ENCODE results near the gene ADGRD1. TPM values are rescaled to one million over a fixed set of nuclear protein-coding genes. Genes with fewer than 3 reads are reported as not detected.

Gene ADGRD1
- total and polyA plus RNA-seq, 12 donors, result 0.87 to 6.0 (median 1.6) TPM

- Histone ChIP-seq H3K9me3 (replicated peaks in 1 of 3) (no peaks in the 10 kb centered on the region), H3K36me3 (replicated peaks in 1 of 2) (no peaks in the 10 kb centered on the region), H3K4me3 (no peak overlapping the region), H3K27me3 (no peaks in the 10 kb centered on the region), H3K27ac (no peak overlapping the region), H3K4me1 (replicated peaks in 1 of 2) (peaks cover 0 to 6% of the 10 kb centered on the region in 2 donors)
- peak; percentile 33 to 83 (median 64) for DNase-seq
- TF ChIP-seq CTCF (IDR thresholded peaks at IDR 0.05), result peak; percentile 50 to 75 (median 66)
- no peak for TF ChIP-seq POLR2A (IDR thresholded peaks at IDR 0.05)
- intact Hi-C loops (cut with DNase I), result loop anchor here in 1 of 2 donors (10.0 kb wide), 1 partner anchor 218 kb away; no protein-coding TSS in a partner anchor
- 27 to 54% (median 31%) methylated on average over 10 to 29 of the region's 29 CpGs for WGBS, 4 donors
Measured at GRCh38 chr12:131132118-131132892, 178.6 kb downstream of the ADGRD1 start.

GRCh38 chr12:131133015-131133905, 179.6 kb downstream of the ADGRD1 start:
- peak in 2 of 7 donors; percentile 14 to 55 for DNase-seq

DNA sequence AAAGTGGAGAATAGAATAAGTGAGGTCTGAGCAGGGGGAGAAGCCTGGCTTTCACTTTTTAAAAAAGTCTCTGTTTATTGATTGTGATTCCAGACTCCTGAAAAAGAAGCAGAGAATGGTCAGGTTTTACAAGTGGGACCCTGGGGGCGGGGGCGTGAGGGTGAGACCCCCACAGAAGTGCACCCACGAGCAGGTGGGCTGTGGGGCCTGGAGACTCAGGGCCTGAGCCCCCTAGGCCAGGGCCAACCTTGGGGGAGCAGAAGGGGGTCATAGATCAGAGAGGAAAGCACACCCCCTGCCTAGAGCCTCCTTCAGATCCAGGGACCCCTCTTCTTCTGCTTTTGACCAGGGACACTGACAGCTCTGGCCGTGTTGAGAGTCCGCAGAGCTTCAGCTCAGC, 180.3 kb downstream of the ADGRD1 start:
- H3K27me3 ChIP-seq, result no peaks in the 10 kb centered on the region
- 51 to 68% (median 61%) methylated on average over 5 of the region's 5 CpGs for WGBS, 4 donors
- no peaks in the 10 kb centered on the region for H3K9me3 ChIP-seq (replicated peaks in 1 of 3)
- peaks cover 0 to 6% of the 10 kb centered on the region in 2 donors for H3K4me1 ChIP-seq (replicated peaks in 1 of 2)
- peak in 1 of 7 donors; percentile 34 for DNase-seq
- H3K27ac ChIP-seq, result peak overlapping the region in 1 of 5 donors; percentile 8
- H3K36me3 ChIP-seq (replicated peaks in 1 of 2), result no peaks in the 10 kb centered on the region
- H3K4me3 ChIP-seq, result no peak overlapping the region
- no peak for TF ChIP-seq CTCF (IDR thresholded peaks at IDR 0.05)
- no peak for TF ChIP-seq POLR2A (IDR thresholded peaks at IDR 0.05)
- intact Hi-C loops (cut with DNase I), result loop anchor here in 1 of 2 donors (10.0 kb wide), 1 partner anchor 219 kb away; no protein-coding TSS in a partner anchor

More at GRCh38 chr12:131133015-131133905, 179.6 kb downstream of the ADGRD1 start:
- Histone ChIP-seq H3K4me3 (no peak overlapping the region), H3K27me3 (no peaks in the 10 kb centered on the region), H3K36me3 (replicated peaks in 1 of 2) (no peaks in the 10 kb centered on the region), H3K27ac (peak overlapping the region in 1 of 5 donors; percentile 8), H3K4me1 (replicated peaks in 1 of 2) (peaks cover 0 to 6% of the 10 kb centered on the region in 2 donors), H3K9me3 (replicated peaks in 1 of 3) (no peaks in the 10 kb centered on the region)
- TF ChIP-seq POLR2A (IDR thresholded peaks at IDR 0.05), result no peak
- no peak for TF ChIP-seq CTCF (IDR thresholded peaks at IDR 0.05)
- WGBS, 4 donors, result 60 to 69% (median 64%) methylated on average over 10 to 19 of the region's 19 CpGs
- intact Hi-C loops (cut with DNase I), result loop anchor here in 1 of 2 donors (10.0 kb wide), 1 partner anchor 218 kb away; no protein-coding TSS in a partner anchor
